Measurements from ENCODE around the gene EYA2. TPM values are rescaled to one million over a fixed set of nuclear protein-coding genes. Genes with fewer than 3 reads are reported as not detected.

EYA2 gene
- total and polyA plus RNA-seq, 2 donors = 0.70 to 2.2 TPM

GRCh38 chr20:47099825-47100441 is 205.3 kb downstream of the EYA2 start:
- 44% methylated on average over 6 of the region's 6 CpGs for WGBS
- no peak for DNase-seq (ENCODE audit: extremely low spot score)
- Histone ChIP-seq H3K4me3 (ENCODE audit: low read depth, low read length) (no peak overlapping the region), H3K36me3 (ENCODE audit: insufficient read depth) (no peaks in the 10 kb centered on the region), H3K27ac (ENCODE audit: low read depth) (no peak overlapping the region), H3K4me1 (ENCODE audit: insufficient read depth) (no peaks in the 10 kb centered on the region)

- H3K27ac ChIP-seq (ENCODE audit: low read depth) = no peak overlapping the region
- WGBS = 68% methylated on average over 2 of the region's 2 CpGs
- DNase-seq (ENCODE audit: extremely low spot score) = no peak
- no peak overlapping the region for H3K4me3 ChIP-seq (ENCODE audit: low read depth, low read length)
- no peaks in the 10 kb centered on the region for H3K36me3 ChIP-seq (ENCODE audit: insufficient read depth)
- no peaks in the 10 kb centered on the region for H3K4me1 ChIP-seq (ENCODE audit: insufficient read depth)
These were observed 208.0 kb downstream of the EYA2 start for GRCh38 chr20:47102629-47103028.

- Histone ChIP-seq H3K4me1 (ENCODE audit: insufficient read depth) (no peaks in the 10 kb centered on the region), H3K4me3 (ENCODE audit: low read depth, low read length) (no peak overlapping the region), H3K27ac (ENCODE audit: low read depth) (no peak overlapping the region), H3K36me3 (ENCODE audit: insufficient read depth) (no peaks in the 10 kb centered on the region)
- WGBS = 77% methylated on average over 7 of the region's 7 CpGs
- DNase-seq (ENCODE audit: extremely low spot score) = no peak
These were observed 212.1 kb downstream of the EYA2 start for GRCh38 chr20:47106786-47107185.

GRCh38 chr20:47108994-47109393 is 214.4 kb downstream of the EYA2 start:
- no peak overlapping the region for H3K27ac ChIP-seq (ENCODE audit: low read depth)
- DNase-seq (ENCODE audit: extremely low spot score) = no peak
- WGBS = 57% methylated on average over 3 of the region's 3 CpGs
- no peaks in the 10 kb centered on the region for H3K4me1 ChIP-seq (ENCODE audit: insufficient read depth)
- H3K4me3 ChIP-seq (ENCODE audit: low read depth, low read length) = no peak overlapping the region
- H3K36me3 ChIP-seq (ENCODE audit: insufficient read depth) = no peaks in the 10 kb centered on the region

GRCh38 chr20:47110819-47111218 is 216.2 kb downstream of the EYA2 start:
- no peak for DNase-seq (ENCODE audit: extremely low spot score)
- no peaks in the 10 kb centered on the region for H3K36me3 ChIP-seq (ENCODE audit: insufficient read depth)
- 86% methylated on average over 1 of the region's 1 CpG for WGBS
- no peaks in the 10 kb centered on the region for H3K4me1 ChIP-seq (ENCODE audit: insufficient read depth)
- H3K4me3 ChIP-seq (ENCODE audit: low read depth, low read length) = no peak overlapping the region
- H3K27ac ChIP-seq (ENCODE audit: low read depth) = no peak overlapping the region

- DNase-seq (ENCODE audit: extremely low spot score) = no peak
- WGBS = 72% methylated on average over 5 of the region's 5 CpGs
- no peak overlapping the region for H3K4me3 ChIP-seq (ENCODE audit: low read depth, low read length)
- no peak overlapping the region for H3K27ac ChIP-seq (ENCODE audit: low read depth)
- no peaks in the 10 kb centered on the region for H3K4me1 ChIP-seq (ENCODE audit: insufficient read depth)
- no peaks in the 10 kb centered on the region for H3K36me3 ChIP-seq (ENCODE audit: insufficient read depth)
These were observed 216.9 kb downstream of the EYA2 start for GRCh38 chr20:47111576-47111975.

- H3K36me3 ChIP-seq (ENCODE audit: insufficient read depth) = no peaks in the 10 kb centered on the region
- H3K27ac ChIP-seq (ENCODE audit: low read depth) = no peak overlapping the region
- DNase-seq (ENCODE audit: extremely low spot score) = no peak
- 62% methylated on average over 5 of the region's 5 CpGs for WGBS
- H3K4me1 ChIP-seq (ENCODE audit: insufficient read depth) = no peaks in the 10 kb centered on the region
- H3K4me3 ChIP-seq (ENCODE audit: low read depth, low read length) = no peak overlapping the region
These were observed 218.9 kb downstream of the EYA2 start for GRCh38 chr20:47113362-47114109.

- WGBS = 96% methylated on average over 4 of the region's 4 CpGs
- Histone ChIP-seq H3K27ac (ENCODE audit: low read depth) (no peak overlapping the region), H3K4me3 (ENCODE audit: low read depth, low read length) (no peak overlapping the region), H3K36me3 (ENCODE audit: insufficient read depth) (no peaks in the 10 kb centered on the region), H3K4me1 (ENCODE audit: insufficient read depth) (no peaks in the 10 kb centered on the region)
- DNase-seq (ENCODE audit: extremely low spot score) = no peak
These were observed 221.1 kb downstream of the EYA2 start for GRCh38 chr20:47115694-47116093.

GRCh38 chr20:47117371-47117770 is 222.7 kb downstream of the EYA2 start:
- Histone ChIP-seq H3K4me3 (ENCODE audit: low read depth, low read length) (no peak overlapping the region), H3K36me3 (ENCODE audit: insufficient read depth) (no peaks in the 10 kb centered on the region)
- 45% methylated on average over 16 of the region's 16 CpGs for WGBS

GRCh38 chr20:47117773-47118172 is 223.1 kb downstream of the EYA2 start:
- Histone ChIP-seq H3K4me1 (ENCODE audit: insufficient read depth) (no peaks in the 10 kb centered on the region), H3K36me3 (ENCODE audit: insufficient read depth) (no peaks in the 10 kb centered on the region), H3K4me3 (ENCODE audit: low read depth, low read length) (no peak overlapping the region), H3K27ac (ENCODE audit: low read depth) (no peak overlapping the region)
- no peak for DNase-seq (ENCODE audit: extremely low spot score)
- WGBS = 18% methylated on average over 4 of the region's 4 CpGs

More at GRCh38 chr20:47117371-47117770, 222.7 kb downstream of the EYA2 start:
- DNase-seq (ENCODE audit: extremely low spot score) = no peak
- Histone ChIP-seq H3K27ac (ENCODE audit: low read depth) (no peak overlapping the region), H3K4me1 (ENCODE audit: insufficient read depth) (no peaks in the 10 kb centered on the region)

- Histone ChIP-seq H3K27ac (ENCODE audit: low read depth) (no peak overlapping the region), H3K4me1 (ENCODE audit: insufficient read depth) (no peaks in the 10 kb centered on the region), H3K36me3 (ENCODE audit: insufficient read depth) (no peaks in the 10 kb centered on the region), H3K4me3 (ENCODE audit: low read depth, low read length) (no peak overlapping the region)
- WGBS = 39% methylated on average over 4 of the region's 4 CpGs
- no peak for DNase-seq (ENCODE audit: extremely low spot score)
These were observed 223.6 kb downstream of the EYA2 start for GRCh38 chr20:47118206-47118605.

- Histone ChIP-seq H3K4me3 (ENCODE audit: low read depth, low read length) (no peak overlapping the region), H3K36me3 (ENCODE audit: insufficient read depth) (no peaks in the 10 kb centered on the region), H3K27ac (ENCODE audit: low read depth) (no peak overlapping the region), H3K4me1 (ENCODE audit: insufficient read depth) (no peaks in the 10 kb centered on the region)
- DNase-seq (ENCODE audit: extremely low spot score) = no peak
- 49% methylated on average over 7 of the region's 7 CpGs for WGBS
These were observed 224.0 kb downstream of the EYA2 start for GRCh38 chr20:47118641-47119040.

- no peak overlapping the region for H3K27ac ChIP-seq (ENCODE audit: low read depth)
- H3K36me3 ChIP-seq (ENCODE audit: insufficient read depth) = no peaks in the 10 kb centered on the region
- no peak overlapping the region for H3K4me3 ChIP-seq (ENCODE audit: low read depth, low read length)
- 88% methylated on average over 10 of the region's 10 CpGs for WGBS
- H3K4me1 ChIP-seq (ENCODE audit: insufficient read depth) = no peaks in the 10 kb centered on the region
- no peak for DNase-seq (ENCODE audit: extremely low spot score)
These were observed 225.8 kb downstream of the EYA2 start for GRCh38 chr20:47120346-47120936.

GRCh38 chr20:47122560-47122959 is 227.9 kb downstream of the EYA2 start:
- Histone ChIP-seq H3K4me3 (ENCODE audit: low read depth, low read length) (no peak overlapping the region), H3K36me3 (ENCODE audit: insufficient read depth) (no peaks in the 10 kb centered on the region), H3K4me1 (ENCODE audit: insufficient read depth) (no peaks in the 10 kb centered on the region), H3K27ac (ENCODE audit: low read depth) (no peak overlapping the region)
- 64% methylated on average over 3 of the region's 3 CpGs for WGBS
- DNase-seq (ENCODE audit: extremely low spot score) = no peak

Data from urinary bladder (tissue), 4 donors.